ENCODE measurements around the gene LRMDA.
"Not testable (repeated sequence)": the region's sequence is repeated elsewhere in the genome, so short reads cannot be mapped to it uniquely, and the experiment has no call there.

LRMDA gene

GRCh38 chr10:76582531-76582930, 1151.1 kb downstream of the LRMDA start:
- ChIA-PET POLR2A (no interaction called here), CTCF (no interaction called here)
- DNase-seq (ENCODE audit: extremely low spot score), result no peak
- TF ChIP-seq CTCF (IDR thresholded peaks at IDR 0.05; ENCODE audit: control extremely low read depth, extremely low read depth, low read depth, missing control alignments), result no peak

- DNase-seq (ENCODE audit: extremely low spot score), result no peak
- POLR2A ChIA-PET, result no interaction called here
- no peak for TF ChIP-seq CTCF (IDR thresholded peaks at IDR 0.05; ENCODE audit: control extremely low read depth, extremely low read depth, low read depth, missing control alignments)
- CTCF ChIA-PET, result no interaction called here
These were observed 1152.3 kb downstream of the LRMDA start for GRCh38 chr10:76583711-76584161.

- POLR2A ChIA-PET; CTCF ChIA-PET; DNase-seq (ENCODE audit: extremely low spot score): not testable (repeated sequence)
These were observed 1153.0 kb downstream of the LRMDA start for GRCh38 chr10:76584466-76584865.

All from GM10248 (cell line).